GM15510 (cell line): Measurements from ENCODE around the gene ATXN1.

Source experiments
- POLR2A ChIP-seq: IDR thresholded peaks from 3 replicates; pipeline ENCODE4 v1.6.1; 2011; ENCODE audit warnings: borderline replicate concordance; ENCODE audit not compliant: insufficient read length; ENCODE audit errors: extremely low read depth

ATXN1 gene

GRCh38 chr6:16383607-16384206 is 377.6 kb downstream of the ATXN1 start:
- TF ChIP-seq POLR2A, result no peak

GRCh38 chr6:16380220-16380809 is 380.9 kb downstream of the ATXN1 start:
- TF ChIP-seq POLR2A, result no peak

DNA sequence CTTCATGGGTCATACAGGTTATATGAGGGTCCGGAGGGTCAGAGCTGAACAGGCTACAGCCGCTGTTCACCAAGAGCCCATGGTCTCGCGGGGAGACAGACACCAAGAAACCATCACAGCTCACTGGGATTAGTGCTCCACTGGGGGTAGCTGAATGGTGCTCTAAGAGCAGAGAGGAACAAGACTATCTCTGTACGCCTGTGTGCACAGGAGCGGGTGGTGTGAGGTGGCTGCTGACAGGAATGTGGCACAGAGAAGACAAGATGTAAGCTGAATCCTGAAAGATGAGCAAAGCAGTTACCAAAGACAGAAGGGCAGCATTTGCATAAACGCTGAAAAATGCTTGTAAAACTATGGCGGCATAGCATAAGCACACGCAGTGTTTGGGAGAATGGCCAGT is 383.8 kb downstream of the ATXN1 start:
- no peak for TF ChIP-seq POLR2A

DNA sequence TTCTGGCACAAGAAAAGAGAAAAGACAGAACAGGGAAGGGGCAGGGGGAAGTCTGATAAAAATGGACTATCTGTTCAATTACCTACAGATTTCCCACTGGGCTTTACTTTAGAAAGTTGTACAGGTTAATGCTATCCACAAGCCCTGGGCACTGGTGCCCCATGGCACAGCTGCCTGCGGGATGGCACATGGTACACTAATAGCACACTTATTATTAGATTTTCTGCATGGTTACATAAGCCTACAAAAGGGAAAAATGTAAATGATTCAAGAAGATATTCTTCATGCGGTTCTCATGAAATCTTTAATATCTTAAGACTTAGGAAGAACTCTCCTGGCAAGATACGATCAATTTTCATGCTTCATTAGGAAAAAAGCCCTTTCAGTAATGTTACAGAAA is 385.4 kb downstream of the ATXN1 start:
- no peak for TF ChIP-seq POLR2A

- TF ChIP-seq POLR2A, result no peak
Observed at GRCh38 chr6:16375206-16375605, 386.1 kb downstream of the ATXN1 start.

DNA sequence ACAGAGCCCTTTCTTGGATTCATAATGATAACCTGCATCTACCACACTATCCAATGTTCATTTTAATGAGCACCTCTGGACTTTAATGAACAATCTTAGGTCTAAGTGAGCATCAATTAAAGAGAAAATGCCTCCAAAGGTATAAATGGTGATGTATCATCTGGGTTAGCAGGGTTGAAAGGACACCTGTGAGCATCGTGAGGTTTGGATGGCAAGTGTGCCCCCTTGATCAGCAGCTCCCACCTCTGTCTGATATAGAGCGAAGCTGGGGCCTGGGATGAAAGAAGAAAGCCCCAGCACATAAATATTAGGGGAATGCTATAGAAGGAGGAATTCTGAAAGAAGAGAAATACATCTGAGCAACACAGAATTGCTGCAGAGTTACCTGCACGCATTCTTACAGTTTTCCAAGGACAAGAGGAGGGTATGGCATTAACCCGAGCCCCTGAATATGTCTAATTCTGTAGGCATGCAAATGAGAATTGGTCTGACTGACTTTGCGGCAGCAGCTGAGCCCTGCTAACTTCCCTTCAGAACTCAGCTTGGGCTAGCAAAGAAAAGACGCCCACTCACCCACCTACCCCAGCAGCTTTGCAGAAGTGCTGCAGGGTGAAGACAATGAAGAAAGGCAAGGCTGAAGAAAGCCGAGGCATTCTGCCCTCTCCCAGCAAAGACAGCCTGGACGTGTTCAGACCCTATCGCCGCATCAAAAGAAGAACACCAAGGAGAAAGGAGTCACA is 386.6 kb downstream of the ATXN1 start:
- TF ChIP-seq POLR2A, result no peak

DNA sequence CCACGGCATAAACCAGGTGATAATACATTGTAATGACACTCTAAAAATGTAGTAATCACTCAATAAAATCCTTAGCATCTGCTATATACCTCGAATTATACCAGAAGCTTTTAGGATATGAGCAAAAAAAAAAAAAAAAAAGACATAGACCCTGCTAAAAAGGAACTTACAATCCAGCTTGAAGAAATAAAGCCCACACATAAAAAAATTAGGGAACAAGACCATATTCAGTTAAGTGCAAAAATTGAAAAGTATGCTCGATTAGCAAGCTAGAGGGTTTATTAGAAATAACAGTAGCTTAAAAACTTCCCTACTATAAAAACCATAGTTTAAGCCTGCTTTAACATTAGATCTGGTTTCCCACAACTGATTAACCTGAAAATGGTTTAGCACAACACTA is 387.2 kb downstream of the ATXN1 start:
- no peak for TF ChIP-seq POLR2A

DNA sequence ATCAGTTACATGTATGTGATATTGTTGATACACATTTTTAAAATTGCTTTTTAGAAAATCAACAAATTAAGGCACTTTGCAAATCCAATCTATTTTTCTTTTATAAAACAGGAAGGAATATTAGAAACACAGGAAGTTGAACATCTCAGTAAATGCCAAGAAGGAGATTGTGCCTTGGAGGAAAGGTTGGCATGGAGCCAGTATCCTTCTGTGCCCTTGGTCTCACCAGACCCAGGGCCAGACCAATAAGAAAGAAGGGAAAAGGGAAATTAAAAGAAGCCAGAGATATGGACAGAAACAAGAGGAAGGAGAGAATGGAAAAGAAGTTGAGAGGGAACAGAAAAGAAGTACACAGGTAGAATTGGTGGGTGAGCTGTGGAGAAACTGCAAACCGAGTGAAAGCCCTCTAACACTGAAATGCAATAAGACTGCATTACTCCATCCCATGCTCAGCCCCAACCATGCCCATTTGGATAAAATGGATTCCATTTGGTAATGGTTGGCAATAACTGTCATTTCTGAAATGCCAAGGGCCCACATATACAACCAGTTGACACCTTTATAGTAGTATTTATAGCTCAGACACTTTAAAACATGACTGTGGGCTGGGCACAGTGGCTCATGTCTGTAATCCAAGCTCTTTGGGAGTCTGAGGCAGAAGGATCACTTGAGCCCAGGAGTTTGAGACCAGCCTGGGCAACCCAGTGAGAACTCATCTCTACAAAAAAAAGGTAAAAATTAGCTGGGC is 389.1 kb downstream of the ATXN1 start:
- TF ChIP-seq POLR2A, result no peak

DNA sequence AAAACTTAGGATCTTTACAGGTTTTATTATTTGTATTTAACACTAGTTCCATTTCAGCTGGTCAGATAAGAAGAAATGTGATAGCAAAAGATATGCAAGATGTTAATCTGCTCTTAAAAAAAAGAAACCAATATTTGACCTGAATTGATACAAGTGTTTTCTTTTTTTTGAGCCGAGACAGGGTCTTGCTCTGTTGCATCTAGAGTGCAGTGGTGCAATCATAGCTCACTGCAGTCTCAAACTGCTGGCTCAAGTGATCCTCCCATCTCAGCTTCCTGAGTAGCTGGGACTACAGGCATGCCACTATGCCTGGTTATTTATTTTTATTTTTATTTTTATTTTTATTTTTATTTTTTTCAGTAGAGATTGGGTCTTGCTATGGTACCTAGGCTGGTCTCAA is 389.9 kb downstream of the ATXN1 start:
- TF ChIP-seq POLR2A, result no peak

DNA sequence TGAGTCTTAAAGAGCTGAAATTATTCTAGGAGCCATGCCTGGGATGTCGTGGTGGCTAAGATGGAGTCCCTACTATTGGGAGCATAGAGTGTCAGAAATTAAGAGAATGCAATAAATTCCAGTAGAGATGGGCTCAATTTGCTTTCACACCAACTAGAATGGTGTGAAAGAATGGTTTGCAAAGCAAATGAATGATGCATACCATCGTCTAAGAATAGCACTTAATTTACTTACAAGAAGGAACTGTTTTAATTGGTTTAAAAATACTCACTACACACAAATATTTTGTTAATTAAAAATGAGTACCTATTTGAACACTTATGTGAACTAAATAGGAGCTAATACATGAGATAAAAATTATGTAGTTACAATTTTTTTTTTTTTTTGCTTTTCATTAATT is 390.3 kb downstream of the ATXN1 start:
- no peak for TF ChIP-seq POLR2A

DNA sequence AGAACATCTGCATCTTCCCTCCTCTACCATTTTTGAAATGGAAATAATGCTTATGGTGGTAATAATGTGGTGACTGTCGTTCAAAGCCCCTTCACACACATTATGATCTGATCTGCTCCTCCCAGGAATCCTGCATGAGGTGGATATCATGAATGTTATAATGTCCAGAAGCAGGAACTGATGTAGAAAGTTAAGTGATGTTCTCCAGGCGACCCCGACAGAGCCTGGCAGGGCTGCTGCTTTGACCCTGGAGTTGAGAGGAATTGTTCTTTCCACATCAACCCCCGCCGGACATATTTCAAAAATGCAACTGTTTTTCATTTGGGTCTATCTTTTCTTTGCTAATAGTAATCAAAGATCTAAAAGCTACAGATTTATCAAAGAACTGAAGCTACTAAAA is 391.3 kb downstream of the ATXN1 start:
- no peak for TF ChIP-seq POLR2A

DNA sequence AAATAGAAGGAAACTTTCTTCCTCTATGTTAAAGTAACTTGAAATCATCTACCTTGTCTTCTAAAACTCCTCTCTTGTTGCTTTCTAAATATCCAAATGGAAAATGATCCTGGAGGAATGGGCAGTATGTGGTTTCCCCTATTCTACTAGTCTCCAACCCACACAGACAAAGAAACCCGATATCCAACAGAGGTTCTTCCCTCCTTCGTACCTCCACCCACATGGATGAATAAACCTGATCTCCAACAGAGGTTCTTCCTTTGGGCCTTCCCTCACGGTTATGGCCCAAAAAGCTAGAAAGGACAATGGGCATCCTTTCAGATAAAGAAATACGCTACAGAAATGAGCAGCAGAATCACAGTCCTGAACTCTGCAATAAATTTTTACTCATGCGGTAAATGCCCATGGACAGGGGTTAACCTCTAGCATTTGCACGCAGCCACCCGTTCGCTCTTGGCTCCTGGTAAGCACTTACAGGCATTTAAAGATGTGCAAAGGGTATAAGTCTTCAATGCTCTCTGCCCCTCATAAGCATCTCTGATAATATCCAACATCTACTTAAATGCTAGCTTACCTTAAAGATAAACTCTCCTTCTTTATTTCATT is 392.0 kb downstream of the ATXN1 start:
- no peak for TF ChIP-seq POLR2A

- TF ChIP-seq POLR2A, result no peak
Observed at GRCh38 chr6:16367571-16367970, 393.7 kb downstream of the ATXN1 start.

GRCh38 chr6:16363749-16364148 is 397.5 kb downstream of the ATXN1 start:
- no peak for TF ChIP-seq POLR2A
